ENCODE results near the gene PPP2R1B. TPM values are rescaled to one million over a fixed set of nuclear protein-coding genes. Genes with fewer than 3 reads are reported as not detected.

PPP2R1B gene
- total RNA-seq, 1 donor from 2014 or later: 24.1 TPM

GRCh38 chr11:111811445-111811844, 45.3 kb upstream of the PPP2R1B start:
- Histone ChIP-seq H3K4me3 (no peak overlapping the region), H3K27ac (no peak overlapping the region), H3K4me1 (peaks cover 5% of the 10 kb centered on the region), H3K27me3 (ENCODE audit: low read depth) (no peaks in the 10 kb centered on the region), H3K9me3 (no peaks in the 10 kb centered on the region), H3K36me3 (peaks cover 14% of the 10 kb centered on the region)
- intact Hi-C loops (cut with DNase I): no loop called here
- ATAC-seq (no peak), DNase-seq (no peak)
- TF ChIP-seq, protein P1, sequence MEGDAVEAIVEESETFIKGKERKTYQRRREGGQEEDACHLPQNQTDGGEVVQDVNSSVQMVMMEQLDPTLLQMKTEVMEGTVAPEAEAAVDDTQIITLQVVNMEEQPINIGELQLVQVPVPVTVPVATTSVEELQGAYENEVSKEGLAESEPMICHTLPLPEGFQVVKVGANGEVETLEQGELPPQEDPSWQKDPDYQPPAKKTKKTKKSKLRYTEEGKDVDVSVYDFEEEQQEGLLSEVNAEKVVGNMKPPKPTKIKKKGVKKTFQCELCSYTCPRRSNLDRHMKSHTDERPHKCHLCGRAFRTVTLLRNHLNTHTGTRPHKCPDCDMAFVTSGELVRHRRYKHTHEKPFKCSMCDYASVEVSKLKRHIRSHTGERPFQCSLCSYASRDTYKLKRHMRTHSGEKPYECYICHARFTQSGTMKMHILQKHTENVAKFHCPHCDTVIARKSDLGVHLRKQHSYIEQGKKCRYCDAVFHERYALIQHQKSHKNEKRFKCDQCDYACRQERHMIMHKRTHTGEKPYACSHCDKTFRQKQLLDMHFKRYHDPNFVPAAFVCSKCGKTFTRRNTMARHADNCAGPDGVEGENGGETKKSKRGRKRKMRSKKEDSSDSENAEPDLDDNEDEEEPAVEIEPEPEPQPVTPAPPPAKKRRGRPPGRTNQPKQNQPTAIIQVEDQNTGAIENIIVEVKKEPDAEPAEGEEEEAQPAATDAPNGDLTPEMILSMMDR (IDR thresholded peaks at IDR 0.05): no peak

GRCh38 chr11:111808834-111809233, 42.6 kb upstream of the PPP2R1B start:
- peaks cover 38% of the 10 kb centered on the region for H3K36me3 ChIP-seq
- intact Hi-C loops (cut with DNase I): no loop called here
- no peak for DNase-seq
- TF ChIP-seq, protein P1 (IDR thresholded peaks at IDR 0.05): no peak
- no peak overlapping the region for H3K4me3 ChIP-seq
- no peaks in the 10 kb centered on the region for H3K27me3 ChIP-seq (ENCODE audit: low read depth)
- H3K27ac ChIP-seq: no peak overlapping the region
- ATAC-seq: no peak
- no peaks in the 10 kb centered on the region for H3K9me3 ChIP-seq
- peaks cover 6% of the 10 kb centered on the region for H3K4me1 ChIP-seq

DNA sequence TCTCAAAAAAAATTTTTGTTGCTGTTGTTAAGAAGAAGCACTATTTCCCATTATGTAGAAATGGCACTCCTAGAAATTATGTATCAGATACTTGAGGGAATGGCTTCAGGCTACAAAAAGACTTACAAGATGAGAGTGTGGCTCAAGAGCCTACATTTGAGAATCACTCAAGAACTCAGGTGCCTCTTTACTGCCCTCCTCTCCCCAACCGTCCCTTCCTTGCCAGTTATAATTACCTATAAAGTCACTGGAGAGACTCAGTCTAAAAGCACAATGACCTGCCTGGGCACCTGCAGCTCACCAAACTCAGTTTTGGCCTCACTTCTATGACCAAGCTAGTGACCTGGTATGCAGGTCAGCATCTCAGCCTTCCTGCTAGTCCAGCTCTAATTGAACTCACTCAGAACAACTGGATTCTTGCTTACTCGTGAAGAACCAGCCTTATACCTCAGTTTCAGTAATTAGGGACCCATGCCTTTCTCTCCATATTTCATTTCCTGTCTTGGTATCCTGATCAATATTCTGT, 41.9 kb upstream of the PPP2R1B start:
- Histone ChIP-seq H3K36me3 (peaks cover 43% of the 10 kb centered on the region), H3K27me3 (ENCODE audit: low read depth) (no peaks in the 10 kb centered on the region), H3K9me3 (no peaks in the 10 kb centered on the region), H3K4me3 (no peak overlapping the region), H3K4me1 (peaks cover 6% of the 10 kb centered on the region), H3K27ac (no peak overlapping the region)
- ATAC-seq: peak; percentile 67 to 83
- TF ChIP-seq, protein P1 (IDR thresholded peaks at IDR 0.05): no peak
- no peak for DNase-seq
- intact Hi-C loops (cut with DNase I): no loop called here

DNA sequence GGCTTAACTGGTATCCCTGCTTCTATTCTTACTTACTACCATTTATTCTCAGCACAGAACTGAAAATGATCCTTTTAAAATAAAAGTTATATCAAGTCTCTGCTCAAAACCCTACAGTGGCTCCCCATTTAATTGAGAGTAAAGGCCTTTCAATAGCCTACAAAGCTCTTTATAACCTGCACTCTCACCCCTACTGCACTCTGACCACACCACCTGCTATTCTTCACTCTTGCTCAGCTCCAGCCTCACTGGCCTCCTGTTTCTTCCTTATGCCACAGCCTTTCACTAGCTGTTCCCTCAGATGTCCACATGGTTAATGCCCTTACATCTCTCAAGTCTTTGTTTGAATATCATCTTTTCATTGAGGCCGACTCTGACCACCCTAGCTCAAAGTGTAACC, 40.9 kb upstream of the PPP2R1B start:
- no peaks in the 10 kb centered on the region for H3K9me3 ChIP-seq
- DNase-seq (no peak), ATAC-seq (no peak)
- intact Hi-C loops (cut with DNase I): no loop called here
- no peaks in the 10 kb centered on the region for H3K27me3 ChIP-seq (ENCODE audit: low read depth)
- no peak overlapping the region for H3K27ac ChIP-seq
- H3K36me3 ChIP-seq: peaks cover 47% of the 10 kb centered on the region
- no peak overlapping the region for H3K4me3 ChIP-seq
- peaks cover 6% of the 10 kb centered on the region for H3K4me1 ChIP-seq
- TF ChIP-seq, protein P1 (IDR thresholded peaks at IDR 0.05): no peak

DNA sequence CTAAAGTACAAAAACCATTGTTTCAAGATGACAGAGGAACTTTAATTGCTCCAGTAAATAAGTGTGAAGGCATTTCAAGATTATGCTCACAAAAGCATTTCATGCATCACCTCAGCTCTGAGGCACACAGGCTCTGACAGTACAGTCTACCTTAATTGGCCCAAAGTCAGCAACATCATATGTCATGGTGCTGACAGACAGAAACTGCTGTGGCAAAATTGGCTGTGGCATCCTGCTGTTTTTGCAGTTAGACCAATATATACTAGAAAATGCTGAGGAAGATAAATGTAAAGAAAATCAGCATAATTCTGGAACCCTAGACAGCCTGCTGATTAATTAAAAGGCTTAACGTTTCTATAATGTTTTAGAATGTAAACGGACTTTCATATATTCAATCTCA, 34.9 kb upstream of the PPP2R1B start:
- Histone ChIP-seq H3K27me3 (ENCODE audit: low read depth) (no peaks in the 10 kb centered on the region), H3K4me1 (no peaks in the 10 kb centered on the region), H3K4me3 (no peak overlapping the region), H3K9me3 (no peaks in the 10 kb centered on the region), H3K36me3 (peaks cover 33% of the 10 kb centered on the region), H3K27ac (no peak overlapping the region)
- TF ChIP-seq, protein P1 (IDR thresholded peaks at IDR 0.05): no peak
- ATAC-seq (no peak), DNase-seq (no peak)
- intact Hi-C loops (cut with DNase I): no loop called here

DNA sequence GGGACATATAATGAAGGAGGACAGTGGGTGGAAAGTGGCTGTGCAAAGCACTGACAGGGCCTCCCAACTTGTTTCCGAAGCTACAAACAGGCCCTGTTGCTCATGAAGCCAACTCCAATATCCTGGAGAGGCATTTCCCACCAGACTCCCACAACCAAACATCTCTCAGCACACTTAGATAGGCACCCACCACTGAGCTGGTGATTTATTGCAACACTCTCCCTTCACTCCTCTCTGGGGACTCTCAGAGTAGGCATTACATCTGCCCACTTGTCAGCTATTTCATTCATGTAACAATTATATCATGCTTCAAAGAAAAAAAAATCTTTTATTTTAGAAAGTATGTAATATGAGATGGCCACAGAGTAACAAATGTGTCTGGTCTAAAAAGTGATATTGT, 32.1 kb upstream of the PPP2R1B start:
- no peak for DNase-seq
- no peaks in the 10 kb centered on the region for H3K27me3 ChIP-seq (ENCODE audit: low read depth)
- H3K9me3 ChIP-seq: no peaks in the 10 kb centered on the region
- TF ChIP-seq, protein P1 (IDR thresholded peaks at IDR 0.05): no peak
- H3K36me3 ChIP-seq: peaks cover 8% of the 10 kb centered on the region
- no peak overlapping the region for H3K4me3 ChIP-seq
- ATAC-seq: no peak
- H3K27ac ChIP-seq: no peak overlapping the region
- no peaks in the 10 kb centered on the region for H3K4me1 ChIP-seq
- intact Hi-C loops (cut with DNase I): no loop called here
